OCI-LY1 (cell line): ENCODE measurements around the gene SIRT6.

Source experiments
- EZH2 ChIP-seq: fragments of 200-600 bp; sonication (generic), shearing (Covaris generic); IDR thresholded peaks from 2 replicates; pipeline ENCODE4 v1.8.0; 2017; ENCODE audit warnings: borderline replicate concordance, mixed run types, mild to moderate bottlenecking, antibody characterized with exemption, low read length, moderate library complexity, mixed read lengths
- TF ChIP-seq, protein P1 (sequence below): fragments of 200-600 bp; sonication (generic), shearing (Covaris generic); IDR thresholded peaks from 2 replicates; pipeline ENCODE4 v1.5.1; 2017; ENCODE audit warnings: mild to moderate bottlenecking, antibody characterized with exemption, low read length, moderate library complexity, mixed read lengths

DNA sequence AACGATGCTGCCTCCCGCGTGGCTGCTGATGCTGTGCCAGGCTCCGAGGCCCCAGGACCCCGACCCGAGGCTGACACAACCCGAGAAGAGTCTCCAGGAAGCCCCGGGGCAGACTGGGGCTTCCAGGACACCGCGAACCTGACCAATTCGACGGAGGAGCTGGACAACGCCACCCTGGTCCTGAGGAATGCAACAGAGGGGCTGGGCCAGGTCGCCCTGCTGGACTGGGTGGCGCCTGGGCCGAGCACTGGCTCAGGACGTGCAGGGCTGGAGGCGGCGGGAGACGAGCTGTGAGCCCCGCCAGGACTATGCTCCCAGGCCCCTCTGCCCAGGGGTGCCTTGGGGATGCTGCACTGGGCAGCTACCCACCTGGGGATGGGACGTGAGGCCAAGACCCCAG, 10.7 kb downstream of the SIRT6 start:
- TF ChIP-seq, protein P1, sequence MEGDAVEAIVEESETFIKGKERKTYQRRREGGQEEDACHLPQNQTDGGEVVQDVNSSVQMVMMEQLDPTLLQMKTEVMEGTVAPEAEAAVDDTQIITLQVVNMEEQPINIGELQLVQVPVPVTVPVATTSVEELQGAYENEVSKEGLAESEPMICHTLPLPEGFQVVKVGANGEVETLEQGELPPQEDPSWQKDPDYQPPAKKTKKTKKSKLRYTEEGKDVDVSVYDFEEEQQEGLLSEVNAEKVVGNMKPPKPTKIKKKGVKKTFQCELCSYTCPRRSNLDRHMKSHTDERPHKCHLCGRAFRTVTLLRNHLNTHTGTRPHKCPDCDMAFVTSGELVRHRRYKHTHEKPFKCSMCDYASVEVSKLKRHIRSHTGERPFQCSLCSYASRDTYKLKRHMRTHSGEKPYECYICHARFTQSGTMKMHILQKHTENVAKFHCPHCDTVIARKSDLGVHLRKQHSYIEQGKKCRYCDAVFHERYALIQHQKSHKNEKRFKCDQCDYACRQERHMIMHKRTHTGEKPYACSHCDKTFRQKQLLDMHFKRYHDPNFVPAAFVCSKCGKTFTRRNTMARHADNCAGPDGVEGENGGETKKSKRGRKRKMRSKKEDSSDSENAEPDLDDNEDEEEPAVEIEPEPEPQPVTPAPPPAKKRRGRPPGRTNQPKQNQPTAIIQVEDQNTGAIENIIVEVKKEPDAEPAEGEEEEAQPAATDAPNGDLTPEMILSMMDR, result no peak
- TF ChIP-seq EZH2, result no peak
